ENCODE data around the gene PTPN12.

Gene PTPN12

DNA sequence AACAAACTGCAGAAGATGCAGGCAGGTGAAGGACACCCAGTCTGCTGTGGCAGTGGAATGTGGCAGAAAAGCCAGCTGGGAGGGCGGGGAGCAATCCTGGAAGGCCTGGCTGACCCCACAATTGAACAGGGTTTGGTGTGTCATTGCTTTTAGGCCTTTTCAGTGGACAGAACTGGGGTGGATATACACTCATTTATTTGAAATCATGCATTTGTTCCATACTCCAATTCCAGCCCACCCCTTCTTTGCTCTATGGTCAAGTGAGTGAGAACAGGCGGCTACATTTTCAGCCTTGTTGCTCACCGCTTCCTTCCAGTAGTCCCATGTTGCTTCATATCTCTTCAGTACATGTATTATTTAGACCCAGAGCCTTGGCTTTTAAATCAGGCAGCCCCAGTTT is 39.8 kb downstream of the PTPN12 start:
- DNase-seq (ENCODE audit: low read depth): no peak
- H3K4me3 ChIP-seq (ENCODE audit: low read depth, low read length): no peak overlapping the region
- TF ChIP-seq, protein P1, sequence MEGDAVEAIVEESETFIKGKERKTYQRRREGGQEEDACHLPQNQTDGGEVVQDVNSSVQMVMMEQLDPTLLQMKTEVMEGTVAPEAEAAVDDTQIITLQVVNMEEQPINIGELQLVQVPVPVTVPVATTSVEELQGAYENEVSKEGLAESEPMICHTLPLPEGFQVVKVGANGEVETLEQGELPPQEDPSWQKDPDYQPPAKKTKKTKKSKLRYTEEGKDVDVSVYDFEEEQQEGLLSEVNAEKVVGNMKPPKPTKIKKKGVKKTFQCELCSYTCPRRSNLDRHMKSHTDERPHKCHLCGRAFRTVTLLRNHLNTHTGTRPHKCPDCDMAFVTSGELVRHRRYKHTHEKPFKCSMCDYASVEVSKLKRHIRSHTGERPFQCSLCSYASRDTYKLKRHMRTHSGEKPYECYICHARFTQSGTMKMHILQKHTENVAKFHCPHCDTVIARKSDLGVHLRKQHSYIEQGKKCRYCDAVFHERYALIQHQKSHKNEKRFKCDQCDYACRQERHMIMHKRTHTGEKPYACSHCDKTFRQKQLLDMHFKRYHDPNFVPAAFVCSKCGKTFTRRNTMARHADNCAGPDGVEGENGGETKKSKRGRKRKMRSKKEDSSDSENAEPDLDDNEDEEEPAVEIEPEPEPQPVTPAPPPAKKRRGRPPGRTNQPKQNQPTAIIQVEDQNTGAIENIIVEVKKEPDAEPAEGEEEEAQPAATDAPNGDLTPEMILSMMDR (IDR thresholded peaks at IDR 0.05; ENCODE audit: low read depth, low read length, missing control alignments): no peak

DNA sequence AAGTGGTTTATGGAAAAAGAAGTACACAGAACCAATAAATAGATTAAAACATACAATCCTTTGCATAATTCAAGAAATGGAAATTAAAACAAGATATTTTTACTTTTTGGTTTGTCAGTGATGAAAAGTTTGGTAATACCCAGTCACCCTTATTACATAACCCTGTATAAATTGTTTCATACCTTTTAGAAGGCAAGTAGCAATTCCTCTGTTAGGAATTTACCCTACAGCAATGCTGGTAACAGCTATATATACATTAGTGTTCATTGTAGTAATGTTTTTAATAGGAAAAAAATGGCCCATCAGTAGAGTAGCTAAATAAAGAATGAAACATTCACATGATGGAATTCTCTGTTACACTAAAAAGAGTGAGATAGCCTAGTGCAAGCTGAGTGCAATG is 42.7 kb downstream of the PTPN12 start:
- H3K4me3 ChIP-seq (ENCODE audit: low read depth, low read length): no peak overlapping the region
- DNase-seq (ENCODE audit: low read depth): no peak
- TF ChIP-seq, protein P1 (IDR thresholded peaks at IDR 0.05; ENCODE audit: low read depth, low read length, missing control alignments): no peak

DNA sequence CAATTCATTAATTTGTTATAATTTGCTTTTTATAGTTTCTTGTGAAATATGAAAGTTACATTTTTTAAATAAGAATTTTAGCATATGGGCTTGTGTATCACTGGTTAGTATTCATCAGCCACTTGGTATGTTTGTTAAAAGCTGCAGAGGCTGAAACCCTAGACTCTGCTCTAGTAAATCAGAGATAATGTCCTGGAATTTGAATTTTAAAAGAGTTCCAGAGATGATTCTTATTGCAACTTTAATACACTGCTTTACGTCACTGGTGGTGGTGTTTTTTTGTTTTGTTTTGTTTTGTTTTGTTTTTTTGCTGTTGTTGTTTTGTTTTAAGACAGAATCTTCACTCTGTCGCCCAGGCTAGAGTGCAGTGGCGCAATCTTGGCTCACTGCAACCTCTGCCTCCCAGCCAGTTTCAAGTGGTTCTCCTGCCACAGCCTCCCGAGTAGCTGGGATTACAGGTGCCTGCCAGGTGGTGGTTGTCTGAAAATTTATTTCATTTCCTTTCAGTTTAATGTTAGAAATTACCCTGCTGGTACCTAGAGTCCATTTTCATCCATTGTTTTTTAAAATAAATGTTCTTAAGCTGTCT is 43.8 kb downstream of the PTPN12 start:
- no peak for DNase-seq (ENCODE audit: low read depth)
- TF ChIP-seq, protein P1 (IDR thresholded peaks at IDR 0.05; ENCODE audit: low read depth, low read length, missing control alignments): no peak
- H3K4me3 ChIP-seq (ENCODE audit: low read depth, low read length): no peak overlapping the region

DNA sequence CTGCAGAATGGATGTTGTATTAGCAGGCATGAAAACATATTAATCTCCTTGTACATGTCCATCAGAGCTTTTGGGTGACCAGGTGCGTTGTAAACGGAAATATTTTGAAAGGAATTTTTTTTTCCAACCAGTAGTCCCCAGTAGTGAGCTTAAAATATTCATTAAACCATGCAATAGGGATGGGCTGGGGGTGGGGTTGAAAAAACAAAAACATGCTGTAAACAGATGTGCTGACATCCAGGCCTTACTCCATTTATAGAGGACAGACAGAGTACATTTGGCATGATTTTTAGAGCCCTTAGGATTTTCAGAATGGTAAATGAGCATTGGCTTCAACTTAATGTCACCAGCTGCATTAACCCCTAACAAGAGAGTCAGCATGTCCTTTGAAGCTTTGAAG is 50.2 kb downstream of the PTPN12 start:
- DNase-seq (ENCODE audit: low read depth): no peak

DNA sequence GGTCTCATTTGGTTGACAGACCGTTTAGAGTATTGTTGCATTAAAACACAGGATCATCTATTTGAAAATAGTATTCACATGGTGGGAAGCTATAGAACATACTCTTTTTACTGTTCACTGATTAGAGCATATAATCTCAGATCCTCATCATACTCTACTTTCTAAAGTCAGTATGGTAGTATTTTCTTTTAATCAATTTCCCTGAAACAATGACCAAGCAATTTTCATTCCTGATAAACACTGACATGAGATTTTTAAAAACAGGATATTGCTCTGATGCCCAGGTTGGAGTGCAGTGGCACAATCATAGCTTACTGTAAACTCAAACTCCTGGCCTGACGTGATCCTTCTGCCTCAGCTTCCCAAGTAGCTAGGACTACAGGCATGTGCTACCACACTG is 63.9 kb downstream of the PTPN12 start:
- no peak overlapping the region for H3K4me3 ChIP-seq (ENCODE audit: low read depth, low read length)
- no peak for DNase-seq (ENCODE audit: low read depth)
- TF ChIP-seq, protein P1 (IDR thresholded peaks at IDR 0.05; ENCODE audit: low read depth, low read length, missing control alignments): no peak

More for the DNA sequence above, 50.2 kb downstream of the PTPN12 start:
- TF ChIP-seq, protein P1 (IDR thresholded peaks at IDR 0.05; ENCODE audit: low read depth, low read length, missing control alignments): no peak
- H3K4me3 ChIP-seq (ENCODE audit: low read depth, low read length): no peak overlapping the region

DNA sequence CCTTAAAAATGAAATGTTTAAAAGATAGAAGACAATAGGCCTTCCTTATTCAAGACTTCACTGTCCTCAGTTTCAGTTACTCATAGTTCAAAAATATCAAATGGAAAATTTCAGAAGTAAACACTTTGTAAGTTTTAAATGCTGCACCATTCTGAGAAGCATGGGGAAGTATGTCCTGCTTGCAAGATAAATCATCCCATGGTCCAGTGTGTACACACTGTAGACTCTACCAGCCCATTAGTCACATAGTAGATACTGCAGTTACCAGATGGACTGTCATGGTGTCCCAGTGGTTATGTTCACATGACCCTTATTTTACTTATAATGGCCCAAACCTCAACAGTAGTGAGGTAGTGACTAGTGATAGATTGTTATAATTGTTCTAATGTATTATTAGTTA is 69.5 kb downstream of the PTPN12 start:
- TF ChIP-seq, protein P1 (IDR thresholded peaks at IDR 0.05; ENCODE audit: low read depth, low read length, missing control alignments): no peak
- DNase-seq (ENCODE audit: low read depth): no peak
- H3K4me3 ChIP-seq (ENCODE audit: low read depth, low read length): no peak overlapping the region

DNA sequence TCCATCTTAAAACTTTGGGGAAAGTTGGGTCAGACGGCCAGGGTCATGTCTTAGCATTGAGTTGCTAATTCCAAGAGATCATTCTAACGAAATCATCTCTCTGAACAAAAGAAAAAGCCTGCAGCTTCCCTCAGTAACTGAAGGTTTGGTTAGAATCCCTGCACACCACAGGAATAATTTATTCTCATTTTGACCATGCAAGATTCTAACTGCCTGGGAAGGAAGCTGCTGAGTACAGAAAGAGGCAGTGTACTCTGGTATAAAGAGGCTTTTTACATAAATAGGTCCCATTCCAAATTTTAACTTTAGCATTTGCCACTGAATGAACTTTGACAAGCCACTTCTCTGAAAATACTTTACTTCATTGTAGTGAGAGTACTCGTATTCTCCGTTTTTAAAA is 82.2 kb downstream of the PTPN12 start:
- no peak for DNase-seq (ENCODE audit: low read depth)
- H3K4me3 ChIP-seq (ENCODE audit: low read depth, low read length): no peak overlapping the region
- TF ChIP-seq, protein P1 (IDR thresholded peaks at IDR 0.05; ENCODE audit: low read depth, low read length, missing control alignments): no peak
